HepG2 (cell line): ENCODE results near the gene TMEM135.

ENCODE experiments used
- CEBPG ChIP-seq: IDR thresholded peaks from 2 replicates; pipeline ENCODE4 v1.6.1; 2016
- SALL1 ChIP-seq: sonication (generic); formaldehyde crosslinking; IDR thresholded peaks from 2 replicates; pipeline ENCODE4 v1.8.0; 2022; ENCODE audit warnings: mild to moderate bottlenecking, missing genetic modification reagents

- no peak for TF ChIP-seq CEBPG
- TF ChIP-seq SALL1 (CRISPR knock-in tag), result no peak
Measured at GRCh38 chr11:87082590-87082989, 44.9 kb downstream of the TMEM135 start.
